GM21360 (cell line): Measurements from ENCODE around the gene CLINT1.
"Not testable (repeated sequence)": the region's sequence is repeated elsewhere in the genome, so short reads cannot be mapped to it uniquely, and the experiment has no call there.

Experiments
- ATAC-seq: cut with Tn5 transposase; IDR thresholded peaks from one replicate; pipeline ENCODE4 v1.9.1; 2021; ENCODE audit warnings: mild to moderate bottlenecking, moderate library complexity; ENCODE audit not compliant: unreplicated experiment

CLINT1 gene

DNA sequence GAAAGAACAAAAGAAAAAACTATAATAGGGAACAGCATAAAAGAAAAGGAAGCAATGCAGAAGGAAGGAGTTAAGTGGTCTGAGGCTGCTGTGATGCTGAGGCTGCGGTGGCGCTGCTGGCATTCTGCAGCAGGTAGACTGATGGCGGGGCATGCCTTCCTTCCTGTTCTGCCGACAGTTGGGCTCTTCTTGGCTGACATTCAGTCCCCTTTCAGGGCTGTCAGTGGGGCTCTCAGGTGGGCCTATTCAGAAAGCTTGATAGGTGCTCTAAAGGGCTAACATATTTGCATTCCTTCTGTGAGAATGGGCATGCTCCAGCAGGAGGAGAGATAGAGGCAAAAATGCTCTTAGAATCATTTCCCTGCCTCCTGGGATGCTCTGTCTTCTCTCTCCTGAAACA lies 5.1 kb upstream of the CLINT1 start:
- no peak for ATAC-seq

DNA sequence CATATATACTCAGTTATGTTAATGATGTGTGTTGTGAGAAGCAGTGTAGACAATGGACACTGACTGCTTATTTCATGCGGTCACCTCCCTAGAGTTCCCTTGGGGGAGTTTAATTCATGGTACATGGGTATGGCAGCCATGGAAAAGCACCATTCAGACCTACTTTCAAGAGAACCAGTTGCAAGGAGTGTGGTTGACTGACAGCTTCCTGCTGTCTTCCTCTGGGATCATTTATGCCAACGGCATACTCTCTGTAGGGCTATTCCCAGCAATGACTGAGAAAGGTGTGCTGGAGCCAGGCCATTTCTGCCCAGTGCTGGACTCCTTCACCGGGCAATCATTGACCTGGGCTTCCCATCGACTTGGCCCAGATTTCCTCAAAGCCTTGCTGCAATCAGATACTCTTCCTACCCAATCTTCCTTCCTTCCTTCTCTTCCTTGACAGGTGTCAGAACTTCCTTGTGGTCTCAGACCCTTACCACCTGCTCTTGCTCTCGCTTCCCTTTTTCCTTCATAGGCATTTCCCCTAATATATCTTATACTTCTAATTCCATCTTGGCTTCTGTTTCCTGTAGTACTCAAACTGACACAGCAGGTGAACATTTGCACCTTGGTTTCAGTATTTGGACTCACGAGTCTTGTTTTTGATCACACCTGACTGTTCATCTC lies 3.4 kb upstream of the CLINT1 start:
- ATAC-seq: no peak

GRCh38 chr5:157860898-157861890 lies 2.2 kb upstream of the CLINT1 start:
- peak; percentile 62 for ATAC-seq

DNA sequence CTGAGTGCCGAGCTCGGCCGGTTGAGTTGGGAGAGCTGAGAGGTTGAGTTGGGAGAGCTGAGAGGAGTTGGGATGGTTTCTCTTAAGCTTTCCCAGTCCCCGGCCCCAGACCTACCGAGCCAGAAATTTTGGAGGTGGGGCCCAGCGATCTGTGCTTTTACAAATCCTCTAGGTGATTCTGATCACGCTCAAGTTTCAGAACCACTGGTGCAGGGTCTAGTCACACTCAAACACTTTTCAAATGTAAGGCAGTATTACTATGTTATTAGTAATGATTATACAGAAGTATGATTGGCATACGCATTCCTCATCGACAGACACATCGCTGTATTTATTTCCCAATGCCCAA lies 256 bp upstream of the CLINT1 start:
- ATAC-seq: no peak

DNA sequence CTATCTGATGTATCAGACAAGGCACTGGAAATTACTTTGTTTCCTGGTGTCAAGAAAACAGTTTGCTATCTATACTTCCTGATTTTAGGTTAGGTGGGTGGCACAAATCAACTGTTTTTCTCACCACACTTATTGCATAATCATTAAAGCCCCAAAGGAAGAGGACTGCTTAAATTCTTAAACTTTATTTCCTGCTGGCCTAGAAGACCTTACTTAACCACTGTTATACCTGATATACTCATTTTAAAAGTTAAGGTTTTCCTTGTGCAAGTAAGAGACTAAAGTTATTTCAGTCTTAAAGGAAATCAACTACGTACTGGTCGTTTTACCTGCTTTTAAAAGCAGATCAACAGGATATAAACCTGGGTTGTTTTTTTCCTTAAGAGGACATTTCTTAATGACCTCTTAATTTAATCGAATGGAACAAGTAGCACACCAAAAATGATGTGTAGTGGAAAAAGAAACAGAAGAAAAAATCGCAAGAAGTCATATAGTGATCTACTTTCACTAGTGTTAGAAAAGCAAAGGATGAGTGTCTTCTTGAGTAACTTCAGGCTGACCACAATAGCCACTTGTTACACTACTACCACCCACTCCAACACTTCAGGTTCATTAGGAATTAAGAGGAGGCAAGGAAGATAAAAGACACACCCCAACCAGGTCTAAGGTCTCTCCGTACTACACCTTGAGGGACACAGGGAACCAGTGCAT lies 974 bp downstream of the CLINT1 start:
- no peak for ATAC-seq

- ATAC-seq: no peak
Measured at GRCh38 chr5:157855404-157855994, 3.4 kb downstream of the CLINT1 start.

DNA sequence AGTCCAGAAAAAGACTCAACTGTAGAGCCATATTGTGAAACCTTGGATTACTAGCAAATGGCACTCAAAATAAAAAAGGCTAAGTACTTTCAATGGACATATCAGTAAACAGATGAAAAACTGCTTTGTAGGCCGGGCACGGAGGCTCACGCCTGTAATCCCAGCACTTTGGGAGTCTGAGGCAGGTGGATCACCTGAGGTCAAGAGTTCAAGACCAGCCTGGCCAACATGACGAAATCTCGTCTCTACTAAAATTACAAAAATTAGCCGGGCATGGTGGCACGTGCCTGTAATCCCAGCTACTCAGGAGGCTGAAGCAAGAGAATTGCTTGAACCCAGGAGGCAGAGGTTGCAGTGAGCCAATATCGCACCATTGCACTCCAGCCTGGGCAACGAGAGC lies 5.6 kb downstream of the CLINT1 start:
- ATAC-seq: not testable (repeated sequence)

- no peak for ATAC-seq
Measured at GRCh38 chr5:157845914-157846598, 12.9 kb downstream of the CLINT1 start.

GRCh38 chr5:157842787-157843186 lies 16.2 kb downstream of the CLINT1 start:
- no peak for ATAC-seq

- ATAC-seq: no peak
Measured at GRCh38 chr5:157842185-157842584, 16.8 kb downstream of the CLINT1 start.

DNA sequence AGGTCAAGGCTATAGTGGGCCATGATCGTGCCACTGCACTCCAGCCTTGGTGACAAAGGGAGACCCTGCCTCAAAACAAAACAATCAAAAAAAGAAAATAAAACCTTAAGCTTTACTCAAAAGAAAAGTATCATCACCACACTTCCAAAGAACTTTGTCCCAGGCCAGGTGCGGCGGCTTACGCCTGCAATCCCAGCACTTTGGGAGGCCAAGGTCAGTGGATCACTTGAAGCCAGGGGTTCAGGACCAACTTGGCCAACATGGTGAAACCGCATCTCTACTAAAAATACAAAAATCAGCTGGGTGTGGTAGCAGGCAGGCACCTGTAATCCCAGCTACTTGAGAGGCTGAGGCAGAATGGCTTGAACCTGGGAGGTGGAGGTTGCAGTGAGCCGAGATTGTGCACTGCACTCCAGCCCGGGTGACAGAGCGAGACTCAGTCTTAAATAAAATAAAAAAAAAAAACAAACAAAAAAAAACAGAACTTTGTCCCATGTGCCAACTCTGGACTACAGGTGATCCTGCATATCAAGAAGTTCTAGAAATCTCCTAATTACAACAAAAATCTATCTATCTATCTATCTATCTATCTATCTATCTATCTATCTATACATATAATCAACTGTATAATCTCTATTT lies 19.7 kb downstream of the CLINT1 start:
- ATAC-seq: no peak

GRCh38 chr5:157836121-157836753 lies 22.7 kb downstream of the CLINT1 start:
- ATAC-seq: no peak

DNA sequence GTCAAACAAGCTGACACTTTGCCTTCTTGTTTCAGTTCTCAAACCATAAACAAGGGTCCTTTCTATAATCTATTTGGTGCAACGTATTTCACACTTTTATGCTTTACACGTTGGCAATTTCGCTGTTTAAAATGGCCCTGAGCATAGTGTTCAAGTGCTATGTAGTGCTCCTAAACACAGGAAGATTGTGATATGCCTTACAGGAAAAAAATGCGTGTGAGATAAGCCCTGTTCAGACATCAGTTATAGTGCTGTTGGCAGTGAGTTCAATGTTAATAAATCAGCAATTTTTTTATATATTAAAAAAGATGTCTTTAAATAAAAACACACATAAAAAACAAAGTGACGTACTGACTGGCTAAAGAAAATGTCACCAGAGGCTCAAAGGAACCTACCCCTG lies 23.9 kb downstream of the CLINT1 start:
- ATAC-seq: no peak

GRCh38 chr5:157828944-157829639 lies 29.9 kb downstream of the CLINT1 start:
- ATAC-seq: no peak

DNA sequence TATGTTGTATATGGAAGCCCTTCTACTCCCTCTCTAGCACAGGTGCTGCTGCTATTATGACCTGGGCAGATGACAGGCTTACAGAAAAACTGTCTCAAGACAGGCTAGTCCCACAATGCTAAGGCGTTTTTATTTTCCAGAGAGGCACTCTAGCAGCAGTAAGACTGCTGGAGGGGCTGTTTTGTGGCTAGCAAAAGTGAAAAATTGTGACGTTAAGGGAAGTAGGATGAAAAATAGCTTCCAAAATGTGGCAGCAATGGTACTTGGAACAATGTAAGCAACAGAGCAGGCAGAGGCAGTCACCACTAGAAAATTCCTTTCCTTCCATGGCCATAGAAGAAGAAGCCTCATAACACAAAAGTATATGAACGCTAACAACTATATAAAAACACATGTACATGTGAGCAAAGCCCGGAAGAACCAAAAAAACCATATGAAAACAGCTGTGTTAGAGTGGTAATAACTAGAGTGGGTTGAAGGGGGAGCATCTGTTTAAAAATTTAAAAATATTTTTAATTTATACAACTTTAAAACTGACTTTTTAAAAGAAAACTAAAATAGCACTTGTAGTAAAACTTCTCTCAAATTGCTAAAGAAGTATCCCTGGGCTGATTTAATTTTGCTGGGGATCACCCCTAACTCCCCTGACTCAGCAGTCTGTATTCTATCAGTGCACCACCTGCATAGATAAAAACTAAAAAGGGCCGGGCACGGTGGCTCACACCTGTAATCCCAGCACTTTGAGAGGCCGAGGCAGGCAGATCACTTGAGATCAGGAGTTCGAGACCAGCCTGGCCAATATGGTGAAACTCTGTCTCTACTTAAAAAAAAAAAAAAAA lies 30.6 kb downstream of the CLINT1 start:
- ATAC-seq: no peak

DNA sequence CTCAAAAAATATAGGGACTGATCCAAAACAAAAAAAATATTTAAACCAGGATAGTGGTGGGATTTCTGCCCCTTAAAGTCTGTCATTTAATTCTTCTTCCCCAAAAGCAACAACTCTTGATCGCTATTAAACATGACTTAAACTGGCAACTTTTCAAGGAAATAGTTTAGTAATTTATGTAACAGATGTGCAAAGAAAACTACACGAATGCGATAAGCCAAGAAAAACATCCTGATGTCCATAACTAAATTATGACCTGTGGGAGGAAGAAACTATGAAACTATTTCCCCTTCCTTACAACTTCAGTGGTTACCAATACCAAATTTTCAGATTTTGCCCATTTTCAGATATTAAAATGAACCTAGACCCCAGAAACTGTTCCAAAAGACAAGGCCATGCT lies 31.5 kb downstream of the CLINT1 start:
- no peak for ATAC-seq

- no peak for ATAC-seq
Measured at GRCh38 chr5:157823655-157824054, 35.3 kb downstream of the CLINT1 start.
